GM10248 (cell line): Measurements from ENCODE around the gene GAB2.

Source experiments
- CTCF ChIA-PET: fragments of 300-600 bp; sonication (Branson Sonifier 250); formaldehyde crosslinking; extraction: SDS; loops from one replicate; lab custom pipeline; 2021; ENCODE audit warnings: antibody characterized with exemption; lab: Yijun Ruan, JAX
- POLR2A ChIA-PET: fragments of 350-650 bp; sonication (Branson Sonifier 250); formaldehyde crosslinking; extraction: SDS; loops from one replicate; lab custom pipeline; 2020; ENCODE audit warnings: antibody characterized with exemption; lab: Yijun Ruan, JAX
- DNase-seq: peaks from one replicate; pipeline ENCODE4 v3.0.0; 2012; ENCODE audit errors: extremely low spot score
- TF ChIP-seq, protein P1 (sequence below): IDR thresholded peaks from 2 replicates; pipeline ENCODE4 v1.5.1; 2012; ENCODE audit warnings: mild to moderate bottlenecking, low read depth; ENCODE audit errors: extremely low read depth, missing control alignments, control extremely low read depth

Gene GAB2

DNA sequence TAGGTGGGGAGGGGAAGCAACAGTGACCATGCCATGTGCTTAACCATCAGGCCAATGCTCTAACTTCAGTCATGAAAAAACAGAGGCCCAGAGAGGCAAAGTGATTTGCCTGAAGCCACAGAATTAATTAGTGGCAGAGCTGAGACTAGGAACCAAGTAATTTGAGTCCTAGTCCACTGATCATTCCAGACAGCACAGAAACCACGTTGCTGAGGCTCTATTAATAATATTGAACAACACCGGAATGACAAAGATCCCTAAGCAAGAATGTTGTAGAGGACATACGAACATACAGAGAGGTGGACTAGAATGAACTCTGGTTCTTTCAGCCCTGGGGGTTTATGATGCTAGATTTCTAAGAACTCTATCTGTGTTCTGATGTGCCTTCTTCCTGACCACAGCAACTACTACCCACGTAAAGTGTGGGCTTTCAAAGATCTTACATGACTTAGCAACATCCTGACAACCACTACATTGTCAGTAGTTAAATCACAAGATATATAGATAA is 92.3 kb downstream of the GAB2 start:
- TF ChIP-seq, protein P1, sequence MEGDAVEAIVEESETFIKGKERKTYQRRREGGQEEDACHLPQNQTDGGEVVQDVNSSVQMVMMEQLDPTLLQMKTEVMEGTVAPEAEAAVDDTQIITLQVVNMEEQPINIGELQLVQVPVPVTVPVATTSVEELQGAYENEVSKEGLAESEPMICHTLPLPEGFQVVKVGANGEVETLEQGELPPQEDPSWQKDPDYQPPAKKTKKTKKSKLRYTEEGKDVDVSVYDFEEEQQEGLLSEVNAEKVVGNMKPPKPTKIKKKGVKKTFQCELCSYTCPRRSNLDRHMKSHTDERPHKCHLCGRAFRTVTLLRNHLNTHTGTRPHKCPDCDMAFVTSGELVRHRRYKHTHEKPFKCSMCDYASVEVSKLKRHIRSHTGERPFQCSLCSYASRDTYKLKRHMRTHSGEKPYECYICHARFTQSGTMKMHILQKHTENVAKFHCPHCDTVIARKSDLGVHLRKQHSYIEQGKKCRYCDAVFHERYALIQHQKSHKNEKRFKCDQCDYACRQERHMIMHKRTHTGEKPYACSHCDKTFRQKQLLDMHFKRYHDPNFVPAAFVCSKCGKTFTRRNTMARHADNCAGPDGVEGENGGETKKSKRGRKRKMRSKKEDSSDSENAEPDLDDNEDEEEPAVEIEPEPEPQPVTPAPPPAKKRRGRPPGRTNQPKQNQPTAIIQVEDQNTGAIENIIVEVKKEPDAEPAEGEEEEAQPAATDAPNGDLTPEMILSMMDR, result no peak
- ChIA-PET CTCF (interaction anchor here (1.4 to 1.6 kb wide), 2 partner anchors 11 to 91 kb away, joined by 3 to 5 read pairs; no protein-coding TSS in a partner anchor), POLR2A (no interaction called here)
- DNase-seq, result no peak

DNA sequence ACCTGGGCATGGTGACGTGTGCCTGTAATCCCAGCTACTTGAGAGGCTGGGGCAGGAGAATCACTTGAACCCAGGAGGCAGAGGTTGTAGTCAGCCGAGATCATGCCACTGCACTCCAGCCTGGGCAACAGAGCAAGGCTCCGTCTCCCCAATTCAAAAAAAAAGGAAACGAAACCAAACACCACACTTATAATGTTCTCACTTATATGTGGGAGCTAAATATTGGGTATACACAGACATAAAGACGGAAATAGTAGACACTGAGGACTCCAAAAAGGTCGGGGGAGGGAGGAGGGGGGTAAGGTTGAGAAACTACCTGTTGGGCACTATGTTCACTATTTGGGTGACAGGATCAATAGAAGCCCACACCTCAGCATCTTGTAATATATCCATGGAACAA is 94.3 kb downstream of the GAB2 start:
- DNase-seq, result no peak
- ChIA-PET CTCF (interaction anchor here (1.1 to 1.7 kb wide), 3 partner anchors 13 to 92 kb away, joined by 3 to 4 read pairs (median 3); no protein-coding TSS in a partner anchor), POLR2A (no interaction called here)
- TF ChIP-seq, protein P1, result no peak

DNA sequence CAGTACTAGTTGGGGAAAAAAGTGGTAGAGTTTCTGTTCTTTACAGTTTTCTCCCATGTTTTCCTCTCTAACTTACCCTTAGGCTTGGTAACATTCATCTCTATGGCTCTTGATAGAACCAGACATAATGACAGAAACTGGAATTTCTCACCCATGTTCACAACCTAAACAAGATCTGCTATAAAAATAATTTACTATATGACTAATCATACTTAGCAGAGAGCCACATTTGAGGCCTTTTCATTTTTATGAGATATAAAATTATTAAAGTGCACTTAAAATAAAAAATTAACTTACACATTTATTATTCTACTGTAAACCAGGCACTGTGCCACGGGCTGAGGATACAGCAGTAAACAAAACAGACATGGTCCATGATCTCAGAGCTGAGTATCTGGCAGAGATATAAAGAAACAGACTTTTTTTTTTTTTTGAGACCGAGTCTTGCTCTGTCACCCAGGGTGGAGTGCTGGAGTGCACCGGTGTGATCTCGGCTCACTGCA is 98.1 kb downstream of the GAB2 start:
- DNase-seq, result no peak
- CTCF ChIA-PET, result interaction anchor here (0.7 to 1.3 kb wide), 2 partner anchors 12 to 99 kb away, joined by 3 read pairs; no protein-coding TSS in a partner anchor
- POLR2A ChIA-PET, result no interaction called here
- TF ChIP-seq, protein P1, result no peak

DNA sequence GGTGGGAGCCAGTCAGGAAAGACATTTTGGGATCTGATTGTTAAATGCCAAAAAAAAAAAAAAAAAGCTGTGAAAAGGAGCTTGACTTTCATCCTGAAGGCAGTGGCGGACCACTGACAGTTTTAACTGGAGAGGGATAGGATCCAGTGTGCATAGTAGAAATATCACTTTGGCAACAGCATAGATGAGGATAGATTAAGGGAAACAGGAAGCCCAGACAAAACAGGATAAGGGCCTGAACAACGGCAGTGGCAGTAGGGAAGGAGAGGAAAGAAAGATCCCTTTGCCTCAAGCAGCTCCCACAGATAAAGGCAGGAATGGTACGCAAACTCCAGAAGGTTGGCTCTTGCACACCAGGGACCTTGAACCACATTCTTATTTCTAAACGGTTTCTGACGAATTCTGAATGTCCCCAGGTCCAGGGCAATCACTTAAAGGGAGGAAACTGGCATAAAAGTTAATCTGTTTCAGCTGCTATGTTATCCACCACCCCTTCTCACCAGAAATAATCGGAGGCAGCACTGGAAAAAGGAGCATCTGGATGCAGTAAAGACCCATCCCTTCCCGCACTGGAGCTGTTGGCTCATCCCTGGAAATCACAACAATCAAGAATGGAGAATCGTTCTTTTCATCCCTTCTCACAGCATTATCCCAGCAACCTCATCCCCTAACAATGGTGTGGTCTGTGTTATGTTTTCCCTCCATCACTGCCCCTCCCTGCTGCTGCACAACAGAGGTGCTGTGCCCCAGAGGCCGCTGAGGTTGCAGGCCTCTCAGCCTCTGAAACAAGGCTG is 99.1 kb downstream of the GAB2 start:
- POLR2A ChIA-PET, result no interaction called here
- CTCF ChIA-PET, result interaction anchor here (0.8 kb wide), 1 partner anchor 9 kb away, joined by 3 read pairs; no protein-coding TSS in a partner anchor
- TF ChIP-seq, protein P1, result no peak
- no peak for DNase-seq

DNA sequence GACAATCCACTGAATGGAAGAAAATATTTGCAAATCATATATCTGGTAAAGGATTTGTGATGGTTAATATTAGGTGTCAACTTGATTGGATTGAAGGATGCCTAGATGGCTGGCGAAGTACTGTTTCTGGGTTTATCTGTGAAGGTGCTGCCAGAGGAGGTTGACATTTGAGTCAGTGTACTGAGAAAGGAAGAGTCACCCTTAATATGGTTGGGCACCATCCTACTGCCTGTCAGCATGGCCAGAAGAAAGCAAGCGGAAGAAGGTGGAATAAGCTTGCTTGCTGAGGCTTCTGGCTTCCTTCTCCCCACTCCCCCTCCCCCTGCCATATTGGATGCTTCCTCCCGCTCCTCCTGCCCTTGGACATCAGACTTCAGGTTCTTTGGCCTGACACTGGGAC is 101.9 kb downstream of the GAB2 start:
- no peak for DNase-seq
- ChIA-PET CTCF (interaction anchor here (2.1 kb wide), 1 partner anchor 9 kb away, joined by 5 read pairs; no protein-coding TSS in a partner anchor), POLR2A (no interaction called here)
- TF ChIP-seq, protein P1, result no peak

DNA sequence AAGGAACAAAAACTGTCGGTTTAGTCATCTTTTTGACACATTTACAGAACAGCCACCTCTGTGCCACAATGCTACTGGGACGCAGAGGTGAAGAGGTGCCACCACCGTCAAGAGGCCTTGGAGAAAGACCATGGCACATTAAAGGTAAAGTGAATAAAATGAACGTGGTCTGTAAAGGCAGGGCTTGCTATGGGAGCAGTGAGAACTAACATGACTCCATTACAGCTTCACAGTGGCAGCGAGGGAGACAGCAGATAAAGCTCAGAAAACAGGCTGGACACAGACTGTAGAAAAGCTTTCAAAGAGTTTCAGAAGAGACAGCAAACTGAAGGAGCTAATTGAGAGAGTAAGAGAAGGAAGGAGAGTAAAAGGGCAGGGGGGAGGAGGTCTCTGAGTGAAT is 102.9 kb downstream of the GAB2 start:
- POLR2A ChIA-PET, result no interaction called here
- TF ChIP-seq, protein P1, result no peak
- CTCF ChIA-PET, result interaction anchor here (0.9 to 2.1 kb wide), 4 partner anchors 9 to 86 kb away, joined by 3 to 6 read pairs (median 4); no protein-coding TSS in a partner anchor
- DNase-seq, result no peak
